ENCODE results near the gene TCEAL8.

Gene TCEAL8

GRCh38 chrX:103220511-103221323 lies 34.2 kb downstream of the TCEAL8 start:
- in situ Hi-C loops (cut with MboI; ENCODE audit: low pct_unique_long_range_greater_than_20kb, low sequenced_read_pairs), result no loop called here
- DNase-seq, result no peak

GRCh38 chrX:103215425-103215991 lies 39.4 kb downstream of the TCEAL8 start:
- in situ Hi-C loops (cut with MboI; ENCODE audit: low pct_unique_long_range_greater_than_20kb, low sequenced_read_pairs), result no loop called here
- DNase-seq, result peak; percentile 33

GRCh38 chrX:103214870-103215424 lies 40.0 kb downstream of the TCEAL8 start, which contains the start of gene BEX4:
BEX4 (plus strand) TSS chrX:103215108; CDS start chrX:103216154, 1,046 bp downstream.
- in situ Hi-C loops (cut with MboI; ENCODE audit: low pct_unique_long_range_greater_than_20kb, low sequenced_read_pairs), result no loop called here
- peak; percentile 93 for DNase-seq

- in situ Hi-C loops (cut with MboI; ENCODE audit: low pct_unique_long_range_greater_than_20kb, low sequenced_read_pairs), result no loop called here
- DNase-seq, result no peak
Measured at GRCh38 chrX:103212749-103213457, 42.1 kb downstream of the TCEAL8 start.

- peak; percentile 74 for DNase-seq
- in situ Hi-C loops (cut with MboI; ENCODE audit: low pct_unique_long_range_greater_than_20kb, low sequenced_read_pairs), result no loop called here
Measured at GRCh38 chrX:103211012-103211715, 43.8 kb downstream of the TCEAL8 start.

- in situ Hi-C loops (cut with MboI; ENCODE audit: low pct_unique_long_range_greater_than_20kb, low sequenced_read_pairs), result no loop called here
Measured at GRCh38 chrX:103210056-103210455, 44.9 kb downstream of the TCEAL8 start.

More at GRCh38 chrX:103210056-103210455, 44.9 kb downstream of the TCEAL8 start:
- DNase-seq, result no peak
